Measurements from ENCODE around the gene ZNF503.
"Not testable (repeated sequence)": the region's sequence is repeated elsewhere in the genome, so short reads cannot be mapped to it uniquely, and the experiment has no call there.

The ZNF503 gene

GRCh38 chr10:75379212-75379724 lies 22.3 kb downstream of the ZNF503 start:
- H3K36me3 ChIP-seq (ENCODE audit: low read depth) = no peaks in the 10 kb centered on the region
- no peaks in the 10 kb centered on the region for H3K4me1 ChIP-seq (ENCODE audit: insufficient read depth, poor library complexity, severe bottlenecking)
- ATAC-seq (ENCODE audit: low read depth) (no peak), DNase-seq (ENCODE audit: low spot score) (no peak)
- H3K9me3 ChIP-seq (ENCODE audit: severe bottlenecking) = no peaks in the 10 kb centered on the region
- no peak overlapping the region for H3K4me3 ChIP-seq (ENCODE audit: severe bottlenecking)
- no peaks in the 10 kb centered on the region for H3K27me3 ChIP-seq (ENCODE audit: insufficient read depth, poor library complexity, severe bottlenecking)
- TF ChIP-seq CTCF (IDR thresholded peaks at IDR 0.05; ENCODE audit: poor library complexity, severe bottlenecking) = no peak
- no peak overlapping the region for H3K27ac ChIP-seq (ENCODE audit: poor library complexity, severe bottlenecking)

- Histone ChIP-seq H3K4me3 (ENCODE audit: severe bottlenecking) (no peak overlapping the region), H3K4me1 (ENCODE audit: insufficient read depth, poor library complexity, severe bottlenecking) (no peaks in the 10 kb centered on the region), H3K9me3 (ENCODE audit: severe bottlenecking) (no peaks in the 10 kb centered on the region), H3K27ac (ENCODE audit: poor library complexity, severe bottlenecking) (no peak overlapping the region), H3K27me3 (ENCODE audit: insufficient read depth, poor library complexity, severe bottlenecking) (no peaks in the 10 kb centered on the region), H3K36me3 (ENCODE audit: low read depth) (no peaks in the 10 kb centered on the region)
- TF ChIP-seq CTCF (IDR thresholded peaks at IDR 0.05; ENCODE audit: poor library complexity, severe bottlenecking) = no peak
- no peak for ATAC-seq (ENCODE audit: low read depth)
- no peak for DNase-seq (ENCODE audit: low spot score)
Observed at GRCh38 chr10:75378379-75378778, 23.2 kb downstream of the ZNF503 start.

- no peaks in the 10 kb centered on the region for H3K4me1 ChIP-seq (ENCODE audit: insufficient read depth, poor library complexity, severe bottlenecking)
- no peaks in the 10 kb centered on the region for H3K27me3 ChIP-seq (ENCODE audit: insufficient read depth, poor library complexity, severe bottlenecking)
- no peak for ATAC-seq (ENCODE audit: low read depth)
- H3K27ac ChIP-seq (ENCODE audit: poor library complexity, severe bottlenecking) = no peak overlapping the region
- no peak for DNase-seq (ENCODE audit: low spot score)
- H3K36me3 ChIP-seq (ENCODE audit: low read depth) = no peaks in the 10 kb centered on the region
- no peak overlapping the region for H3K4me3 ChIP-seq (ENCODE audit: severe bottlenecking)
- TF ChIP-seq CTCF (IDR thresholded peaks at IDR 0.05; ENCODE audit: poor library complexity, severe bottlenecking) = no peak
- H3K9me3 ChIP-seq (ENCODE audit: severe bottlenecking) = no peaks in the 10 kb centered on the region
Observed at GRCh38 chr10:75377869-75378268, 23.7 kb downstream of the ZNF503 start.

- Histone ChIP-seq H3K9me3 (ENCODE audit: severe bottlenecking) (no peaks in the 10 kb centered on the region), H3K27ac (ENCODE audit: poor library complexity, severe bottlenecking) (no peak overlapping the region), H3K4me1 (ENCODE audit: insufficient read depth, poor library complexity, severe bottlenecking) (no peaks in the 10 kb centered on the region), H3K36me3 (ENCODE audit: low read depth) (no peaks in the 10 kb centered on the region), H3K27me3 (ENCODE audit: insufficient read depth, poor library complexity, severe bottlenecking) (no peaks in the 10 kb centered on the region), H3K4me3 (ENCODE audit: severe bottlenecking) (no peak overlapping the region)
- no peak for DNase-seq (ENCODE audit: low spot score)
- no peak for TF ChIP-seq CTCF (IDR thresholded peaks at IDR 0.05; ENCODE audit: poor library complexity, severe bottlenecking)
- no peak for ATAC-seq (ENCODE audit: low read depth)
Observed at GRCh38 chr10:75375838-75376237, 25.7 kb downstream of the ZNF503 start.

- no peak for TF ChIP-seq CTCF (IDR thresholded peaks at IDR 0.05; ENCODE audit: poor library complexity, severe bottlenecking)
- H3K9me3 ChIP-seq (ENCODE audit: severe bottlenecking) = no peaks in the 10 kb centered on the region
- DNase-seq (ENCODE audit: low spot score) (no peak), ATAC-seq (ENCODE audit: low read depth) (no peak)
- H3K27ac ChIP-seq (ENCODE audit: poor library complexity, severe bottlenecking) = no peak overlapping the region
- no peaks in the 10 kb centered on the region for H3K36me3 ChIP-seq (ENCODE audit: low read depth)
- no peaks in the 10 kb centered on the region for H3K27me3 ChIP-seq (ENCODE audit: insufficient read depth, poor library complexity, severe bottlenecking)
- H3K4me3 ChIP-seq (ENCODE audit: severe bottlenecking) = no peak overlapping the region
- no peaks in the 10 kb centered on the region for H3K4me1 ChIP-seq (ENCODE audit: insufficient read depth, poor library complexity, severe bottlenecking)
Observed at GRCh38 chr10:75371010-75371409, 30.6 kb downstream of the ZNF503 start.

GRCh38 chr10:75369838-75370237 lies 31.7 kb downstream of the ZNF503 start:
- H3K27ac ChIP-seq (ENCODE audit: poor library complexity, severe bottlenecking); H3K36me3 ChIP-seq (ENCODE audit: low read depth); H3K27me3 ChIP-seq (ENCODE audit: insufficient read depth, poor library complexity, severe bottlenecking); DNase-seq (ENCODE audit: low spot score); H3K4me1 ChIP-seq (ENCODE audit: insufficient read depth, poor library complexity, severe bottlenecking); H3K4me3 ChIP-seq (ENCODE audit: severe bottlenecking); ATAC-seq (ENCODE audit: low read depth); H3K9me3 ChIP-seq (ENCODE audit: severe bottlenecking): not testable (repeated sequence)

Measured in RWPE2 (cell line).